IMR-90 (cell line): ENCODE measurements around the gene NELL2. TPM values are rescaled to one million over a fixed set of nuclear protein-coding genes. Genes with fewer than 3 reads are reported as not detected.

Source experiments
- ATAC-seq: fragments of 200-7000 bp; cut with Tn5 transposase; 2 replicates; pipeline ENCODE4 v1.9.1; 2020; ENCODE audit warnings: low read depth, mild to moderate bottlenecking, moderate library complexity
- BruUV-seq: library from RNA; stranded (reverse); fragments of 400-500 nt; replicated peaks from 2 replicates; lab custom pipeline; 2021; lab: Mats Ljungman, UMichigan
- CTCF ChIA-PET: fragments of 300-600 bp; formaldehyde crosslinking; extraction: SDS; loops from one replicate; lab custom pipeline; 2021; ENCODE audit warnings: antibody characterized with exemption; lab: Yijun Ruan, JAX
- POLR2A ChIA-PET: fragments of 300-600 bp; sonication (Branson Sonifier 250); formaldehyde crosslinking; loops from one replicate; lab custom pipeline; 2022; ENCODE audit warnings: antibody characterized with exemption; ENCODE audit not compliant: unreplicated experiment; lab: Charles Lee
- DNase-seq: peaks from one replicate; pipeline ENCODE4 v3.0.0; 2013
- H2AFZ ChIP-seq: replicated peaks from 2 replicates; pipeline ENCODE3; 2013; ENCODE audit warnings: low read length, mild to moderate bottlenecking; ENCODE audit not compliant: poor library complexity
- H2AK5ac ChIP-seq: 2 replicates; pipeline ENCODE4 v1.6.1; 2013; ENCODE audit warnings: low read depth, low read length, inconsistent platforms
- H2AK9ac ChIP-seq: replicated peaks from 2 replicates; pipeline ENCODE3; 2013; ENCODE audit warnings: mild to moderate bottlenecking, low read depth, low read length, moderate library complexity; ENCODE audit not compliant: poor library complexity
- H2BK120ac ChIP-seq: 2 replicates; pipeline ENCODE4 v1.6.1; 2013; ENCODE audit warnings: low read depth, low read length, inconsistent platforms
- H2BK15ac ChIP-seq: 3 replicates; pipeline ENCODE4 v1.6.1; 2013; ENCODE audit warnings: low read depth, low read length, inconsistent platforms
- H2BK20ac ChIP-seq: 2 replicates; pipeline ENCODE4 v1.6.1; 2013; ENCODE audit warnings: low read depth, mild to moderate bottlenecking, inconsistent platforms, low read length, moderate library complexity
- H2BK5ac ChIP-seq: 2 replicates; pipeline ENCODE4 v1.6.1; 2013; ENCODE audit warnings: mild to moderate bottlenecking, low read depth, low read length, inconsistent platforms; ENCODE audit not compliant: poor library complexity, severe bottlenecking
- H3K14ac ChIP-seq: replicated peaks from 2 replicates; pipeline ENCODE4 v1.6.1; 2013; ENCODE audit warnings: low read depth, low read length, inconsistent platforms
- H3K18ac ChIP-seq: 2 replicates; pipeline ENCODE4 v1.6.1; 2013; ENCODE audit warnings: low read depth, low read length, control low read depth
- H3K23ac ChIP-seq: 2 replicates; pipeline ENCODE4 v1.6.1; 2013; ENCODE audit warnings: low read depth, low read length, inconsistent platforms
- H3K27ac ChIP-seq: 2 replicates; pipeline ENCODE4 v1.5.1; 2013; ENCODE audit warnings: mild to moderate bottlenecking, control low read depth, low read length; ENCODE audit not compliant: insufficient read depth
- H3K27me3 ChIP-seq: 2 replicates; pipeline ENCODE4 v1.6.1; 2013; ENCODE audit warnings: low read length; ENCODE audit not compliant: control insufficient read depth, insufficient read depth
- H3K36me3 ChIP-seq: 2 replicates; pipeline ENCODE4 v1.6.1; 2013; ENCODE audit warnings: low read length, mixed read lengths; ENCODE audit not compliant: control insufficient read depth, insufficient read depth
- H3K4ac ChIP-seq: 2 replicates; pipeline ENCODE4 v1.6.1; 2013; ENCODE audit warnings: low read depth, low read length, inconsistent platforms
- H3K4me1 ChIP-seq: 2 replicates; pipeline ENCODE4 v1.6.1; 2013; ENCODE audit warnings: low read length, mixed read lengths; ENCODE audit not compliant: control insufficient read depth, insufficient read depth
- H3K4me2 ChIP-seq: 2 replicates; pipeline ENCODE4 v1.6.1; 2013; ENCODE audit warnings: low read depth, mild to moderate bottlenecking, control low read depth, low read length, moderate library complexity
- H3K4me3 ChIP-seq: 2 replicates; pipeline ENCODE4 v1.5.1; 2013; ENCODE audit warnings: low read depth, mild to moderate bottlenecking, control low read depth, low read length, moderate library complexity; ENCODE audit not compliant: insufficient read depth
- H3K56ac ChIP-seq: 2 replicates; pipeline ENCODE4 v1.6.1; 2013; ENCODE audit warnings: low read length, inconsistent platforms; ENCODE audit not compliant: insufficient read depth; ENCODE audit errors: extremely low read depth
- H3K79me1 ChIP-seq, 2 experiments: 2 replicates each; pipeline ENCODE4 v1.6.1; 2013; ENCODE audit warnings: low read length in 2 of 2, inconsistent platforms in 1 of 2, low read depth in 1 of 2
- H3K9ac ChIP-seq: 2 replicates; pipeline ENCODE4 v1.6.1; 2013; ENCODE audit warnings: low read depth, low read length, control low read depth
- H3K9me1 ChIP-seq: 2 replicates; pipeline ENCODE4 v1.6.1; 2013; ENCODE audit warnings: low read length, inconsistent platforms; ENCODE audit not compliant: insufficient read depth
- H3K9me3 ChIP-seq: 2 replicates; pipeline ENCODE4 v1.6.1; 2013; ENCODE audit warnings: low read length; ENCODE audit not compliant: control insufficient read depth, insufficient read depth
- H4K20me1 ChIP-seq: 2 replicates; pipeline ENCODE4 v1.6.1; 2013; ENCODE audit warnings: low read length, inconsistent platforms; ENCODE audit not compliant: insufficient read depth
- H4K5ac ChIP-seq: 2 replicates; pipeline ENCODE4 v1.6.1; 2013; ENCODE audit warnings: mild to moderate bottlenecking, low read depth, low read length, control low read depth
- H4K8ac ChIP-seq, 2 experiments: 2 replicates each; pipeline ENCODE4 v1.6.1; 2013; ENCODE audit warnings: low read depth in 2 of 2, low read length in 2 of 2, control low read depth in 1 of 2, inconsistent platforms in 1 of 2
- H4K91ac ChIP-seq: 2 replicates; pipeline ENCODE4 v1.6.1; 2013; ENCODE audit warnings: low read depth, low read length, inconsistent platforms; ENCODE audit not compliant: insufficient read depth
- BHLHE40 ChIP-seq: fragments of 150-350 bp; IDR thresholded peaks from 2 replicates; pipeline ENCODE4 v1.6.1; 2016; ENCODE audit warnings: mild to moderate bottlenecking, low read depth, low read length
- CEBPB ChIP-seq: IDR thresholded peaks from 2 replicates; pipeline ENCODE4 v1.6.1; 2012; ENCODE audit warnings: low read depth, low read length, improper control_type of control experiment
- CHD1 ChIP-seq: IDR thresholded peaks from 2 replicates; pipeline ENCODE4 v1.6.1; 2012; ENCODE audit warnings: low read depth, low read length, improper control_type of control experiment
- ELK1 ChIP-seq: fragments of 150-350 bp; IDR thresholded peaks from 2 replicates; pipeline ENCODE4 v1.6.1; 2016; ENCODE audit warnings: low read depth, mild to moderate bottlenecking, low read length, moderate library complexity, borderline replicate concordance
- FOS ChIP-seq: fragments of 150-350 bp; IDR thresholded peaks from 2 replicates; pipeline ENCODE4 v1.6.1; 2016; ENCODE audit warnings: low read depth, low read length
- MAFK ChIP-seq: IDR thresholded peaks from 2 replicates; pipeline ENCODE4 v1.6.1; 2012; ENCODE audit warnings: low read depth, low read length, improper control_type of control experiment
- MAZ ChIP-seq: IDR thresholded peaks from 2 replicates; pipeline ENCODE4 v1.6.1; 2012; ENCODE audit warnings: low read depth, mild to moderate bottlenecking, low read length, improper control_type of control experiment, moderate library complexity, borderline replicate concordance
- MXI1 ChIP-seq: IDR thresholded peaks from 2 replicates; pipeline ENCODE4 v1.6.1; 2012; ENCODE audit warnings: low read depth, mild to moderate bottlenecking, low read length, moderate library complexity, borderline replicate concordance
- NFE2L2 ChIP-seq: fragments of 150-350 bp; IDR thresholded peaks from 2 replicates; pipeline ENCODE4 v1.6.1; 2016; ENCODE audit warnings: low read depth, mild to moderate bottlenecking, low read length
- POLR2A ChIP-seq: IDR thresholded peaks from 2 replicates; pipeline ENCODE4 v1.6.1; 2012; ENCODE audit warnings: mild to moderate bottlenecking, low read depth, low read length
- RAD21 ChIP-seq: IDR thresholded peaks from 2 replicates; pipeline ENCODE4 v1.6.1; 2012; ENCODE audit warnings: low read length, improper control_type of control experiment
- RCOR1 ChIP-seq: IDR thresholded peaks from 2 replicates; pipeline ENCODE4 v1.6.1; 2012; ENCODE audit warnings: mild to moderate bottlenecking, low read length, improper control_type of control experiment; ENCODE audit not compliant: insufficient replicate concordance
- RFX5 ChIP-seq: IDR thresholded peaks from 2 replicates; pipeline ENCODE4 v1.8.0; 2012; ENCODE audit warnings: low read depth, mild to moderate bottlenecking, low read length, moderate library complexity
- SMC3 ChIP-seq: fragments of 150-350 bp; IDR thresholded peaks from 2 replicates; pipeline ENCODE4 v1.6.1; 2016; ENCODE audit warnings: low read depth, mild to moderate bottlenecking, antibody characterized with exemption, low read length, moderate library complexity
- WGBS, 2 experiments: methylation state at CpG; one replicate each; pipeline versions ENCODE4 v1.1.5 to v1.1.7; 2013; ENCODE audit warnings: missing lambda C conversion rate in 2 of 2; ENCODE audit not compliant: insufficient read length in 1 of 2; ENCODE audit errors: extremely low coverage in 2 of 2; 5-methylcytosine and 5-hydroxymethylcytosine counted together
- dilution Hi-C: fragments of 300-500 bp; cut with HindIII; formaldehyde crosslinking; loops from one replicate; pipeline ENCODE4 v1.14.3; 2018; ENCODE audit warnings: low sequenced_read_pairs; ENCODE audit not compliant: unreplicated experiment
- in situ Hi-C: fragments of 300-500 bp; cut with MboI; formaldehyde crosslinking; loops from 3 replicates; pipeline ENCODE4 v1.14.3; 2019; ENCODE audit warnings: low sequenced_read_pairs, inconsistent platforms, mixed read lengths
- intact Hi-C: fragments of 100-400 bp; cut with micrococcal nuclease; formaldehyde crosslinking; loops from 2 replicates; pipeline ENCODE4 v1.10.0; 2022
- polyA plus RNA-seq, 3 experiments: library from polyadenylated mRNA; depleted of rRNA; stranded (reverse); fragments of >200 nt; gene quantifications; 2 replicates each; pipeline ENCODE4 v1.2.3, GENCODE V29; 2012; ENCODE audit warnings: low replicate concordance in 1 of 3
- total RNA-seq: library from RNA; depleted of rRNA; stranded (reverse); fragments of >200 nt; gene quantifications from 2 replicates; pipeline ENCODE4 v1.2.3, GENCODE V29; 2012
- TF ChIP-seq, protein P1 (sequence below): fragments of 150-350 bp; IDR thresholded peaks from 2 replicates; pipeline ENCODE4 v1.6.1; 2017; ENCODE audit warnings: mild to moderate bottlenecking, antibody characterized with exemption, low read length, low read depth
- TF ChIP-seq, protein P2 (sequence below): conservative IDR thresholded peaks from 2 replicates; pipeline ENCODE4 v1.5.1; 2012; ENCODE audit warnings: mild to moderate bottlenecking, low read depth, low read length, improper control_type of control experiment

Gene NELL2
- total and polyA plus RNA-seq, 2 of the 4 experiments (the other 2 are of a cell fraction), result 0.18 to 0.26 TPM

DNA sequence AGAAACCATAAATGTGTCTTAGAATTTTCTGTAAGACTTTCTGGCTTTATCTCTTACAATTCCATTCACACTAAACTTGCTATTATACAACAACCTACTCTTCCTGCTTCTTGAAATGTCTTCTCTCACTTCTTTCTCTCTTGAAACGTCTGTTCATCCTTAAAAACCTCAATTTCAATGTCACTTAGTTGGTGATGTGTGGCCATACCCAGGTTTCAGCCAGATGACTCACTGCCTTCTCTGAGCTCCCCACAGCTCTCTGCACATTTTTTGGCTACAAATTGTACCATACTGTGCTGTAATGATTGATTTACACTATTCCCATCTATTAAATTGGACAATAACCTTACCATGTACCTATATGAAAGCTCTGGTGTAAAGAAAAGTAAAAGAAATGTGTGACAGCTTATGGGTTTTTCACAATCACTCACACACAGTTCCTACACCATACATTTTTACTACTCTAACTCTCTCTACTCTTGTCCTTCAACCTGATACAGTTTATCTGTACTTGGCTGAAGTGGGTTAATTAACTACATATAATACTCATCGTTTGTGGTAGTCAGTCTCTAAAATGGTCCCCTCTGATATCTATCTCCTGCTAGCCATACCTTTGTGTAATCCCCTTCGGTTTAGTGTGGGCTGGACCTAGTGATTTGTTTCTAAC lies 222.1 kb downstream of the NELL2 start:
- Histone ChIP-seq H2AFZ (no peak overlapping the region), H2BK20ac (no peak overlapping the region), H2AK9ac (no peak overlapping the region), H2AK5ac (no peak overlapping the region), H3K4me2 (no peak overlapping the region), H2BK120ac (no peak overlapping the region), H3K56ac (no peak overlapping the region), H3K4me1 (no peaks in the 10 kb centered on the region), H3K18ac (no peak overlapping the region), H4K8ac (no peak overlapping the region), H2BK15ac (no peak overlapping the region), H4K91ac (no peak overlapping the region), H2BK5ac (no peak overlapping the region), H3K27me3 (no peaks in the 10 kb centered on the region), H3K9me1 (no peaks in the 10 kb centered on the region), H4K5ac (no peak overlapping the region), H3K23ac (no peak overlapping the region), H3K79me1 (no peaks in the 10 kb centered on the region), H3K36me3 (no peaks in the 10 kb centered on the region), H3K4me3 (no peak overlapping the region), H4K20me1 (no peaks in the 10 kb centered on the region), H3K9me3 (no peaks in the 10 kb centered on the region; the same call in 1 of the 2 replicates), H3K27ac (no peak overlapping the region), H3K4ac (no peak overlapping the region), H3K9ac (no peak overlapping the region), H3K14ac (no peak overlapping the region)
- TF ChIP-seq RFX5, result no peak
- TF ChIP-seq ELK1, result no peak
- TF ChIP-seq POLR2A, result no peak
- TF ChIP-seq CEBPB, result no peak
- no peak for TF ChIP-seq RAD21
- no peak for TF ChIP-seq CHD1
- TF ChIP-seq RCOR1, result no peak
- no peak for TF ChIP-seq SMC3
- TF ChIP-seq FOS, result no peak
- no peak for TF ChIP-seq BHLHE40
- no peak for TF ChIP-seq MAFK
- no peak for TF ChIP-seq MAZ
- no peak for TF ChIP-seq MXI1
- TF ChIP-seq, protein P1, sequence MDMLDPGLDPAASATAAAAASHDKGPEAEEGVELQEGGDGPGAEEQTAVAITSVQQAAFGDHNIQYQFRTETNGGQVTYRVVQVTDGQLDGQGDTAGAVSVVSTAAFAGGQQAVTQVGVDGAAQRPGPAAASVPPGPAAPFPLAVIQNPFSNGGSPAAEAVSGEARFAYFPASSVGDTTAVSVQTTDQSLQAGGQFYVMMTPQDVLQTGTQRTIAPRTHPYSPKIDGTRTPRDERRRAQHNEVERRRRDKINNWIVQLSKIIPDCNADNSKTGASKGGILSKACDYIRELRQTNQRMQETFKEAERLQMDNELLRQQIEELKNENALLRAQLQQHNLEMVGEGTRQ, result no peak
- TF ChIP-seq, protein P2, sequence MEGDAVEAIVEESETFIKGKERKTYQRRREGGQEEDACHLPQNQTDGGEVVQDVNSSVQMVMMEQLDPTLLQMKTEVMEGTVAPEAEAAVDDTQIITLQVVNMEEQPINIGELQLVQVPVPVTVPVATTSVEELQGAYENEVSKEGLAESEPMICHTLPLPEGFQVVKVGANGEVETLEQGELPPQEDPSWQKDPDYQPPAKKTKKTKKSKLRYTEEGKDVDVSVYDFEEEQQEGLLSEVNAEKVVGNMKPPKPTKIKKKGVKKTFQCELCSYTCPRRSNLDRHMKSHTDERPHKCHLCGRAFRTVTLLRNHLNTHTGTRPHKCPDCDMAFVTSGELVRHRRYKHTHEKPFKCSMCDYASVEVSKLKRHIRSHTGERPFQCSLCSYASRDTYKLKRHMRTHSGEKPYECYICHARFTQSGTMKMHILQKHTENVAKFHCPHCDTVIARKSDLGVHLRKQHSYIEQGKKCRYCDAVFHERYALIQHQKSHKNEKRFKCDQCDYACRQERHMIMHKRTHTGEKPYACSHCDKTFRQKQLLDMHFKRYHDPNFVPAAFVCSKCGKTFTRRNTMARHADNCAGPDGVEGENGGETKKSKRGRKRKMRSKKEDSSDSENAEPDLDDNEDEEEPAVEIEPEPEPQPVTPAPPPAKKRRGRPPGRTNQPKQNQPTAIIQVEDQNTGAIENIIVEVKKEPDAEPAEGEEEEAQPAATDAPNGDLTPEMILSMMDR, result no peak
- TF ChIP-seq NFE2L2, result no peak
- DNase-seq (no peak), ATAC-seq (no peak)
- POLR2A ChIA-PET, result no interaction called here
- BruUV-seq, result no TSS peak
- in situ Hi-C loops (no loop called here), intact Hi-C loops (no loop called here), dilution Hi-C loops (no loop called here)
- WGBS, 2 experiments, result 0% methylated on average over 1 of the region's 3 CpGs; no CpG with 5 or more reads in 1 of the 2 experiments
- CTCF ChIA-PET, result no interaction called here
